GM10266 (cell line): ENCODE measurements around the gene AFP.

Source experiments
- DNase-seq: peaks from one replicate; pipeline ENCODE4 v3.0.0; 2012; ENCODE audit errors: extremely low spot score
- TF ChIP-seq, protein P1 (sequence below): IDR thresholded peaks from 2 replicates; pipeline ENCODE4 v1.5.1; 2012; ENCODE audit warnings: mild to moderate bottlenecking, low read depth; ENCODE audit not compliant: control insufficient read depth, insufficient read depth; ENCODE audit errors: missing control alignments

AFP gene

DNA sequence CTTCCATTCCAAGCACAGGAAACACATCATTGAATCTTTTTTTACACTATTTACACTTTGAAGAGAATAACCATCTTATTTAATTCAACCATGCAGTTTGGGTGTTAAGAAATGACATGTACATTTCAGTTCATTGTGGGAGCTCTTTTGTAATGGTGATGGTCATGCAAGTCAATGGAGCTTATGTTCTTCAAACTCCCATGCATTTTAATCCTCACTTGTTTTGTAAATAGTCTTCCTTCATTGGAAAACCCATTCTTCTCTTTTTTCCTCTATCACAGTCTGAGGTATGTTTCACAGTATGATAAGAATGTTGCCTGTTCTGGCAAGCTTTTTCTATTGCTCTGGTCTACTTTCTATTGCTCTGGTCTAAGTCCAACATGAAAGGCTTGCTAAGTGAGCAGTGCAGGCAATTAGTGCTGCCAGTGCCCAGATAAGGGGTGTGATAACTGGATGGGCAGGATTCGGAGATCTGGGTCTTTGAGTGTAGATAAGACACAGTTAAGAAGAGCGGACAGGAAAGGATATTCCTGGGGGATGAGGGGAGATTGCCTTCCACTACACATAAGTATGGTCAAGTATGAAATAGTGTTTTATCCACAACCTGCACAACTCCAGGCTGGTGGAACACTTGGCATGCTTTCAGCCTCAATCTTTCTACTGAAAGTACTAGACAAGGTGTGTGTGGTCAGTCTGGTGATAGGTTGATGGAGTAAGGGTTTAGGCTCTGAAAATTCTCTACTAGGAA lies 17.1 kb downstream of the AFP start:
- no peak for DNase-seq
- TF ChIP-seq, protein P1, sequence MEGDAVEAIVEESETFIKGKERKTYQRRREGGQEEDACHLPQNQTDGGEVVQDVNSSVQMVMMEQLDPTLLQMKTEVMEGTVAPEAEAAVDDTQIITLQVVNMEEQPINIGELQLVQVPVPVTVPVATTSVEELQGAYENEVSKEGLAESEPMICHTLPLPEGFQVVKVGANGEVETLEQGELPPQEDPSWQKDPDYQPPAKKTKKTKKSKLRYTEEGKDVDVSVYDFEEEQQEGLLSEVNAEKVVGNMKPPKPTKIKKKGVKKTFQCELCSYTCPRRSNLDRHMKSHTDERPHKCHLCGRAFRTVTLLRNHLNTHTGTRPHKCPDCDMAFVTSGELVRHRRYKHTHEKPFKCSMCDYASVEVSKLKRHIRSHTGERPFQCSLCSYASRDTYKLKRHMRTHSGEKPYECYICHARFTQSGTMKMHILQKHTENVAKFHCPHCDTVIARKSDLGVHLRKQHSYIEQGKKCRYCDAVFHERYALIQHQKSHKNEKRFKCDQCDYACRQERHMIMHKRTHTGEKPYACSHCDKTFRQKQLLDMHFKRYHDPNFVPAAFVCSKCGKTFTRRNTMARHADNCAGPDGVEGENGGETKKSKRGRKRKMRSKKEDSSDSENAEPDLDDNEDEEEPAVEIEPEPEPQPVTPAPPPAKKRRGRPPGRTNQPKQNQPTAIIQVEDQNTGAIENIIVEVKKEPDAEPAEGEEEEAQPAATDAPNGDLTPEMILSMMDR = no peak

GRCh38 chr4:73453701-73454005 lies 17.6 kb downstream of the AFP start:
- TF ChIP-seq, protein P1 = no peak
- no peak for DNase-seq

GRCh38 chr4:73454920-73455319 lies 18.9 kb downstream of the AFP start:
- TF ChIP-seq, protein P1 = no peak

DNA sequence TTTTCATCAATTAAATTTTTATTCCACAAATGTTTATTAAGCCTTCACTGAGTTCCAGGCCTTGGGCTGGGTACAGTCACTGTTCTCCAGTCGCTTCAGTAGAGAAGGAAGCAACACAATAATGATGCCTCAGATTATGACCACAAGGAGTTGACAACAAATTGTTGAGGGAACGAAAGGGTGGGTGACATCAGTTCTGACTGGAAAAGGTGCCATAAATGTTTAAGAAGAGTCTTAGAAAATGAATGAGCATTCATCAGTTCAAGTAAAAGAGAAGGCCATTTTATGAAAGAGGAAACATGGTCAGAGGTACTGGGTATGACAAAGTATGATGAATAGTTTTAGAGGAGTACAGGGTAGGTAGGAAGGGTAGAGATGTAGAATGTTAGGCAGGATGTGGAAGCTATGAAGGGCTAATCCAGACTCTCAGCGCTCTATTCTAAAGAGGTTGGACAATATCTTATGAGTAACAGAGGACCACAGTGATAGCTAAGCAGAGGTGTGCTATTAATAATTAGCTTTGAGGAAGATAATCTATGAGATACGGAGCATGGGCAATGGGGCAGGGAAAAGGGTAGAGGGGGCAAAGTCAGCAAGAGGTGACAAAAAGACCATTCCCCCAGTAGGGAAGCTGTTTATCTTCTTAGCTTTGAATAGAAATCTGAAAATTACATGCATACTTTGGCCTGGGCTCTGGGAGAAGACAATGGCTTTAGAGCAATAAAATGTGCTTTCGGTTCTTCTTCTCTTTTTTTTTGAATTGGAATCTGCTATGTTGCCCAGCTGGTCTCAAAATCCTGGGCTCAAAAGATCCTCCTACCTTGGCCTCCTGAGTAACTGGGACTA lies 20.4 kb downstream of the AFP start:
- no peak for DNase-seq
- TF ChIP-seq, protein P1 = no peak

More at GRCh38 chr4:73454920-73455319, 18.9 kb downstream of the AFP start:
- no peak for DNase-seq

DNA sequence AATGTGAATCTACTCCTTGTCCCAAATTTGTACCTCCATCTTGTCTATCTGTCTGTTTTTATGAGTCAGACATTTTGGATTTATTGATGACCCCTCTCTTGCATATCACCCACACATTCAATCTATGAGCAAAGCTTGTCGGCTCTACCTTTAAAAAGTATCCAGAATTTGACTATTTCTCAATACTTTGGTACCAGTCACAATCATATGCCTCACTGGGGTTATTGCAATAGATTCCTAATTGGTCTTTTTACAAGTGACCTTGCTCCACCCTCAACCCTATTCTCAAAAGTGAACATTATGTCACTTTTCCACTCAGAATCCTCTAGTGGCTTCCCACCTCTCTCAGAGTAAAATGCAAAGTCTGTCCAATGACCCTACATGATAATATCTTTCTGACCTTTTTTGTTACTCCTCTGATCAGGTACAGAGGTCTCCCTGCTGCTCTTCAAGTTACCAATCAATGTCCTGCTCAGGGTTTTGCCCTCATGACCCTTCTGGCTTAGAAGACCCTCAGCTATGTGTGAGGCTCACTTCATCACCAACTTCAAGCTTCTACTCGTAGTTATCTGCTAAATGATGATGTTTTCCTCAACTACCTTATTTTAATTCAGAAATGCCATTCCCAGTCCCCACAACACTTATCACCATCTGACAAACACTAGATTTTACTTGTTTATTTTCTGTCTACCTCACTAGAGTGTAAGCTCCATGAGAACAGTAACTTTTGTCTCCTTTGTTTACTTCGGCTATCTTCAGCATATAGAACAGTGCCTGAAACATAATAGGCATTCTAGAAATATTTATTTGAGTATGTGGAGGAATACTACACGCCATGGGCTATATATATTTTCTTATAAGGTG lies 22.4 kb downstream of the AFP start:
- TF ChIP-seq, protein P1 = no peak
- DNase-seq = no peak

DNA sequence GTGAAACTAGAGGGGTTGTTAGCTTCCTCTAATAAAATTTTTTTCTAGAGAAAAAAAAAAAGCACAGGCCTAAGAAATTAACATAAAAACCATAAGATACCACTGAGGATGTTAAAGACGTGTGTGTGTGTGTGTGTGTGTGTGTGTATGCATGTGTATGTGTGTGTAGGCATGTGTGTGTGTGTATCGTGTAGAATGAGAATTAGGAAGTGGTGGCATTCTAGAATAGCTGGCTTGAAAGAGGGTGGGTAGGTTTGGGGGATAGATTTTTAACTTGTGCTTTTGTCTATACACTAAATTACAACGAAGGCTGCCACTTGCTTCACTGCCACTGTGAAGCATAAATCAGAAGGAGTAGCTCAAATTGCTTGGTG lies 23.0 kb downstream of the AFP start:
- TF ChIP-seq, protein P1 = no peak
- DNase-seq = no peak
